HG03354 (cell line): ENCODE results near the gene TMEM132A.

ENCODE experiments used
- ATAC-seq: cut with Tn5 transposase; IDR thresholded peaks from one replicate; pipeline ENCODE4 v1.9.1; 2021; ENCODE audit warnings: mild to moderate bottlenecking; ENCODE audit not compliant: unreplicated experiment, poor library complexity, severe bottlenecking

The TMEM132A gene

DNA sequence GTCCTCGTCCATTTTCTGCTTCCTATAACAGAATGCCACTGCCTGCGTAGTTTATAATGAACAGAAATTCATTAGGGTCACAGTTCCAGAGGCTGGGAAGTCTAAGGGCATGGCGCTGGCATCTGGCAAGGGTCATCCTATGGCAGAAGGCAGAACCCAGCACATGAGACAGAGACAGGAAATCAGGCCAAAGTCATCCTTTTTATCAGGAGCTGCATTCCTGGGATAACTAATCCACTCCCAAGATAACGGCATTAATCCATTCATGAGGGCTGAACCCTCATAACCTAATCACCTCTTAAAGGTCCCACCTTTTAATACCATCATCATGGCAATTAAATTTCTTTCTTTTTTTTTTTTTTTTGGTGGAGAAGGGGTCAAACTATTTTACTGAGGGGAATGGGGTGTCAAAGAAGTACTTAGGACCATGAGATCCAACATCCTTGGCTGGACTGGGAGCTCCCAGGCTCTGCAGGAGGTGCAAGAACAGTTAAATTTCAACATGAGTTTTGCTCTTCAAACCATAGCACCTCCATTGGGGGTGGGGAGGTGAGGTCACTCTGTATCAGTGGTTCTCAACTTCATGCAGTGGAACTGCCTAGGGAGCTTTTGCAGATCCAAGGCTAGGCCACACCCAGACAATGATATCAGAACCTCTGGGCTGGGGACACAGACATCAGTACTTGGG is 5.9 kb upstream of the TMEM132A start:
- ATAC-seq: no peak

DNA sequence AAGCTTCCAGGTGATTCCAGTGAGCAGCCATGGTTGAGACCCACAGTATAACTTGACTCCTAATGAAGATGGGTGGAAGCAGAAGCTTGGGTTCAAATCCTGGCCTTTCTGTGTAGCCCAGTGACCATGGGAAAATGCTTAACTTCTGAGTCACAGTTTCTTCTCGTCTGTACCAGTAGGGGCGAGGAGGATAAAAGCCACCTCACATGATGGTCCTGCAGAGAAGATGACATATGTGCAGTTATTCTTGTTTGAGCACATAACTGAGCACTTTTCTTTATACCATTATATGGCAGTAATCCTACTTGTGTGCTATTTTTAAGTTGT is 5.4 kb upstream of the TMEM132A start:
- ATAC-seq: no peak

DNA sequence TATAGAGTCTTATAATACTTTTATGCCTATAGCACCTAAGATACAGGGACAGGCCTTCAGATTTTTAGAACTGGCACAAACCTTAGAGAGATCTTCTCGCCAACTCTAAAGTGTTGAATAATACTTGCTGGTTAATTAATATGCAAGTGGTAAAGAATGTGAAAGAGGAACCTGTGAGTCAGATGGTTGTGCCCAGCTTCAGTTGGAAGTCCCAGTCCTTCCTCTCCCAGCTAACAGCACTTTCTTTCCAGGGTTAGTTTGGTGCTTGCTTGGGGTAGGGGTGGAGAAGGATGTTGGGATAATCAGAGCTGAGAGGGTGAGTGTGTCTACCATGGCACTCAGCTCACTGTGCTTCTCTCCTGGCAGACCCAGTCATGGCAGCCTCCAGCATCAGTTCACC is 4.9 kb upstream of the TMEM132A start:
- no peak for ATAC-seq

DNA sequence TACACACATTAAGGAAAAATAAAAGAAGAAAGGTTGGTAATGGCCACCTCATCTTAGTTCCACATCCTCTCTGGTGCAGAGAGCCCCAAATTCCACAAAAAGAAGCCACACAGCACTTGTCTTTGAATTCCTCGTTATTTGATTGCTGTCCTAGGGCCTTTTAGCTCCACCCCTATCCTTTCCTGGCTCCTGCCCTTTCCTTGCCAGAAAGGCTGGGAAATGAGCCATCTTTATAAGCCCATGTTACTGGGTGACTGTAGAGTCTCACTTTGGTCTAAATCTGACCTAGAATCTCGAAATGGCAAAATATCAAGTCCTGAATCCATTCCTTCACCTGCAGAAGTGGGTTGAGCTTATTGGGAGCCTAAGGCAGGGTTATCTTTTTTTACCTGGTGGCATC is 4.3 kb upstream of the TMEM132A start:
- no peak for ATAC-seq

DNA sequence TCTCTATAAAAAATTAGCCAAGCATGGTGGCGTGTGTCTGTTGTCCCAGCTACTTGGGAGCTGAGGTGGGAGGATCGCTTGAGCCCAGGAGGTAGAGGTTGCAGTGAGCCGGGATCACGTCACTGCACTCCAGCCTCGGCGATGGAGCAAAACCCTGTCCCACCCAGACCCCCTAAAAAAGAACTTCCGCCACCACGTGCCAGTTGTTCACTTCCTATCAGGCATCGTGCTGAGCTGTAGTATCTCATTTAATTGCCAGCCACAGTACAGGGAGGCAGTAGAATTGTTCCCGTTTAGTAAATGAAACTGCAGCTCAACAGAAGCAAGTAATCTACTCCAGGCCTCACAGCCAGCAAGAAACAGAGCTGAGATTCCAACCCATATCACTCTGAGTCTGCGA is 3.0 kb upstream of the TMEM132A start:
- ATAC-seq: no peak

DNA sequence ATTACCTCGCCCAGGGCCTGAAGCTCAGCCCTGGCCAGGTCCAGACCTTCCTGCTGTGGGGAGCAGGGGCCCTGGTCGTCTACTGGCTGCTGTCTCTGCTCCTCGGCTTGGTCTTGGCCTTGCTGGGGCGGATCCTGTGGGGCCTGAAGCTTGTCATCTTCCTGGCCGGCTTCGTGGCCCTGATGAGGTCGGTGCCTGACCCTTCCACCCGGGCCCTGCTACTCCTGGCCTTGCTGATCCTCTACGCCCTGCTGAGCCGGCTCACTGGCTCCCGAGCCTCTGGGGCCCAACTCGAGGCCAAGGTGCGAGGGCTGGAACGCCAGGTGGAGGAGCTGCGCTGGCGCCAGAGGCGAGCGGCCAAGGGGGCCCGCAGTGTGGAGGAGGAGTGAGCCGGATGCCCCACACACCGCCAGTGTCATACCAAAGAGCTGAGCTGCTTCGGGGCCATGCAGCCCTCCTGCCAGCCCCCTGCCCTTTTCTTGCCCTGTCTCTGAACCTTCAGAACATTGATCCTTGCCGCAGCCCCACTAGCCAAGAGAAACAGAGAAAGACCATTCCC is 2.4 kb upstream of the TMEM132A start:
- no peak for ATAC-seq

DNA sequence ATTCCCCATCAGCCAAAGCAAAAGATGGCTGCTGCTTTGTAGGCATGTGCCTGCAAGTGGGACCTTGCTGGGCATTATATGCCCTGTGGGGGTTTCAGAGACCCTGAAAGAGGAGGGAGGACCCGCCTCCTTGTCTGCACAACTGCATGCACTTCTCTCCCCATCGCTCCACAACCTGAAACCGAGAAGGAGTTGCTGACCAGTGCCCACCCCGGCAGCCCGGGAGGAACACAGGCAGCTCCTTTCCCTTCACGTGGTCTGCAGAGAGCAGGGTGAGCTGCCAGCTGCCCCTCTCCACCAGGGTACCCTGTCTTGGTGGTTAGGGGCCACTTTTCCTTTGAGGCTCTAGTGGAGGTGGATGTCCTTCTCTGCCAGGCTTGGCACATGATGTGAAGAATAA is 1.4 kb upstream of the TMEM132A start:
- no peak for ATAC-seq

DNA sequence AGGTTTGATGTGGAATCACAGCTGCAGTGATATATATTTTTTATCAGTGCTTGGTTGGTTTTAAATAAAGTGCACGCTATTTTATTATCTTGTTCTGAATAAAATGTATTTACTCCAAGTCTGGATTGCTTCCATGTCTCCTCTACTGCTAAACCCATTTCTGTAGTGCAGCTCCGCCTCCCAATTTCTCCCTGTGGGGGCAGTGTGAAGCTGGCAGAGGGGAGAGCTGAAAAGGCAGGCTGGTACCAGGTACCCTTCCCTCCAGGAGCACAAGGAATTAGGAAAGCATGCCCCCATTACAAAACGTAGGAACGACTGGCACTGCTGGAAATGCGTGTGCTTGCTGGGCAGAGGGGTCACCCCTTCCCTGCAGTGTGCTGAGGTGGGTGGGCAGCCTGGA is 934 bp upstream of the TMEM132A start:
- ATAC-seq: no peak

DNA sequence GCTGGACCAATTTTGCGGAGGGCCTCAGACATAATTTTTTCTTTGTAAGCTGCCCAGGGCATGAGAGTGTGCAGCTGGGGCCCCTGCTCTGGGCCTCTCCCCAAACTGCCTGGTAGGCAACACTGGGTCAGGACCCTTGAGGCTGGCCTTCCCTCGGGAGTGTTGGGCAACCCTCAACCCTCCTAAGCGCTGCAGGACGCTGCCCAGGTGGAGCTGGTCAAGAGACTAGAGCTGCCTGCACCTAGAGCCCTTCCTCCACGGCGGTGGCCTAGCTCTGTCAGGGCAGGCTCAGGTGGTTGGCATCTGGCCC is 505 bp upstream of the TMEM132A start:
- ATAC-seq: peak; percentile 8

DNA sequence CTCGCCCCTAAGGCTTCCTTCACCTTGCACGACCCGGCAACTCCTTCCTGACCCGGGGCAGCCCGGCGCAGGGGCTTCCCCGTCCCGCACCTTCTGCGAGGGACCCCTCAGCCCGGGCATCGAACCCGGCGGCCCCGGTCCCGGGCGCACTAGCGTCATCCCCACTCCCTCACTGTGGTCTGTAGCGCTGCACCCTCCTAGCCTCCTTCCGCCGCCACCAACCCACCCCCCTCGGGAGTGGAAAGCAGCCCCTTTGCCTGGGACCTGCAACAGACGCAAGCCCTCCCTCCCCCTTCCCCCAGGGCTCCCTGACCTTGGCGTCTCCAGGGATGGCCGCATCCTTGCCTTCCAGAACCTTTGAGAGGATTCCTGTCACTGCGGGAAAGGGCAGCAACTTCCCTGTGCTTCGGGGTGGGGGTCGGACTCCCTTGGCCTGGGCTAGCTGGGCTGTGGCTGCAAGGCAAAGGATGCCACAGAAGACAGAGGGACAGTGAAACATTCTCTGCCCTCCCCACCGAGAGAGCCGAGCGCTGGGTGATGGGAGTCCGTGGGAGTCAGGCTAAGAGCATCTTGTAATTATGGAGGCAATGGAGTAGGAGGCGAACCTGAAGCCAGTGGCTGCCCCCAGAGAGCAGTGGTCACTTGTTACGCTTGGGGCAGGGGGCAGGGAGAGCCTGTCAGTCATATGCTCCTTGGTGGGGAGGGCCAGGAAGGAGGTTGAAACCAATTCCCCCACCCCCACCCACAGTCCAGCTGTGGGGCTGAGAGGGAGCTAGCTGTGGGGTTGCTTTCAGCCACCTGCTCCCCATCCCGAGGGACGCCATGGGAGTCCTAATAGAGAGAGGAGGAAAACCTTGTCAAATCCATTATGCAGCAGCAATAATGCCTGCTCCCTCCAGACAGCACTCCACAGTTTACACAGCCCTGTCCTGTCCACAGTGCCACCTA is 920 bp downstream of the TMEM132A start:
- ATAC-seq: peak; percentile 24

DNA sequence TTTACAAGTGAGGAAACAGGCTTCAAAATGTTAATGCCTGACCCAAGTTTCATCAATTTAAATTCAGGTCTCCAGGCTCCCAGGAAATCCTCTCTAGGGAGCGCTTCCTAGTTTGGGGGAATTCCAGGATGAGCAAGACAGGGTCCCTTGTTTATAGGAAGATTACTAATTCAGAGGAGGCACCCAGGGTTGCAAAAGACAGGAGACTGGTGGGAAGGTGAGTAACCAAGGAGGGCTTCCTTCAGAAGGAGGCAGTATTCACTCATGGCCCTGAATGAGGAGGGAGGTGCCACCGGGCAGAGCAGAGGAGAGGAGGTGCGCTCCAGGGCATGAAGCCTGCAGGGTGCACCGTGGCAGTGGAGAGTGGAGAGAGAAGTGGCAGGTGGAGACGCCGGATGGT is 1.6 kb downstream of the TMEM132A start:
- no peak for ATAC-seq

DNA sequence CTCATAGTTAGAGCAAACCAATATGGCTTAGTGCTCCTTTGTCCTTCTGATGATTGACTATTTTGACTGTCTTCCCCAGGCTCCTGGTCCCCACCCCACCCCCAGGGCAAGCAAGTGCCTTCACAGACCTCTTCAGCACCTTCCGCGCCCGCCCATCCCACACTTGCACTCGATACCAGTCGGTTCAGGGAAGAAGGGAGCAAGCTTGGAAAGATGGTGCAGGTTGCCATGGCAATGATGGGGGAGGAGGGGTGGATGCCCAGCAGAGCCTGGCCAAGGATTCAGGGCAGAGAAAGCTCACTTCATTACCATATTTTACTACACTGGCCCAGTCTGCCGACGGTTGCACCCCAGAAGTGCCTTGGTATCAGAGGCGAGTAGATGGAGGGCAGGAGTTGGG is 2.2 kb downstream of the TMEM132A start:
- ATAC-seq: no peak

DNA sequence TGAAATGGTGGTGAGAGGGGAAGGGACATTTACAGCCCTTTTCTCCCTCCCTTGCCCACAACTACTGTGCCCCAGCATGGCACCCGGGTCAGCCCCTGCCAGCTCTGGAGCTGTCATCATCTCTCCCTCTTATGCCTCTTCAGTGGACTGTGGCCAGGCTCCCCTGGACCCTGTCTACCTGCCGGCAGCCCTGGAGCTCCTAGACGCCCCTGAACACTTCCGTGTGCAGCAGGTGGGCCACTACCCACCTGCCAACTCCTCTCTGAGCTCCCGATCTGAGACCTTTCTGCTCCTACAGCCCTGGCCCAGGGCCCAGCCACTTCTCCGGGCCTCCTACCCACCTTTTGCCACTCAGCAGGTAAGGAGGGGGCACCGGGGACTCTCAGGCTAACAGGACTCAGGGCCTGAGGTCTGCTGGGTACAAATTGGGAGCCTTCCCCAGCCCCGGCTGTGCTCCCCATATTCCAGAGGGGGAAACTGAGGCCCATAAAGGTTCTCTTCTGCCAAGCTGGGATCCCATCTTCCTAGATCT is 2.9 kb downstream of the TMEM132A start:
- ATAC-seq: no peak

DNA sequence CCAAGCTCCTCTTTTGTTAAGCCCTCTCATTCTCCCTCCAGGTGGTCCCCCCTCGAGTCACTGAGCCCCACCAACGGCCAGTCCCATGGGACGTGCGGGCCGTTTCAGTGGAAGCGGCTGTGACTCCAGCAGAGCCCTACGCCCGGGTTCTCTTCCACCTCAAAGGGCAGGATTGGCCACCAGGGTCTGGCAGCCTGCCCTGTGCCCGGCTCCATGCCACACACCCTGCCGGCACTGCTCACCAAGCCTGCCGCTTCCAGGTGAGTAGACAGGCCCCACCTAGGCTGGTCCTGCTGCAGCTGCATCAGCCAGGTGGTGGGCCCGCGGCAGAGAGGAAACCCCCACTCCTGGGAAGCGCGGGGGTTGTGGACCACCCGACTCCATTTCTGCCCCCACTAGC is 3.3 kb downstream of the TMEM132A start:
- no peak for ATAC-seq

DNA sequence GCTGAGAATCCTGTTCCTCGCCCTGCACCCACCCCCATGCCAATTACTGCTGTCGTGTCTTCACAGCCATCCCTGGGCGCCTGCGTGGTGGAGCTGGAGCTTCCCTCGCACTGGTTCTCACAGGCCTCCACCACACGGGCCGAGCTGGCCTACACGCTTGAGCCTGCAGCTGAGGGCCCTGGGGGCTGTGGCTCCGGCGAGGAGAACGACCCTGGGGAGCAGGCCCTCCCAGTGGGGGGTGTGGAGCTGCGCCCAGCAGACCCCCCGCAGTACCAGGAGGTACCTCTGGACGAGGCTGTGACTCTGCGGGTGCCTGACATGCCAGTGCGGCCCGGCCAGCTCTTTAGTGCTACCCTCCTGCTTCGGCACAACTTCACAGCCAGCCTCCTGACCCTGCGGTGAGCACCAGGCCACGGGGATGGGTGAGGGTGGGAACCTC is 4.3 kb downstream of the TMEM132A start:
- no peak for ATAC-seq

DNA sequence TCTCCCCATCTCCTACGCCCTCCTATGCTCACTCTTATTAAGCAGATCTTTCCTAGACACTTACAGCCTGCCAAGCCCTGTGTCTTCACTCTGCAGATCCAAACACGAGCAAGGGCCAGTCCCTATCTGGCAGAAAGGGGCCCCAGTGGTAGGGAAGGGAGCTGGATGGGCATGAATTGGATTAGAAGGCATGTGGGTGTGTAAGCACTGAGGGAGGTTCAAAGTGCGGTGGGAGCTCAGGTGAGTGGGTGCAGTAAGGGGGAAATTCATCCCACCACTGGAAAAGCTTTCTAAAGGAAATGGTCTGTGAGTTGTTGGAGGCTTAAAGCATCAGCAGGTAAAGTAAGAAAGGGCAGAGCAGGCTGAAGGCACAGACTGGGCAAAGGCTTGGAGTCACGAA is 5.5 kb downstream of the TMEM132A start:
- ATAC-seq: no peak

DNA sequence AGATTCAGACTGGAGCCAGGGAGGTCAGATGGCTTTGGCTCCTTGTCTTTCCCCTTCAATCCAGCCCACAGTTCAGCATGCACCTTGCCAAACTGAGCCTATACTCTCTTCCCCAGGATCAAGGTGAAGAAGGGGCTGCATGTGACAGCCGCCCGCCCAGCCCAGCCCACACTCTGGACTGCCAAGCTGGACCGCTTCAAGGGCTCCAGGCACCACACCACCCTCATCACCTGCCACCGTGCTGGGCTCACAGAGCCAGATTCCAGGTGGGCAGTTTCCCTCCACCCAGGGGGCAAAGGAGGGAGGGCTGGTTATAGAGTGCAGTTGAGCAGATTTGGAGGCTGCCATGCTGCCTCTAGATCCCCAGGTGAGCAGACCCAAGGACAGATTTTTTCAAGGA is 6.1 kb downstream of the TMEM132A start:
- ATAC-seq: no peak

DNA sequence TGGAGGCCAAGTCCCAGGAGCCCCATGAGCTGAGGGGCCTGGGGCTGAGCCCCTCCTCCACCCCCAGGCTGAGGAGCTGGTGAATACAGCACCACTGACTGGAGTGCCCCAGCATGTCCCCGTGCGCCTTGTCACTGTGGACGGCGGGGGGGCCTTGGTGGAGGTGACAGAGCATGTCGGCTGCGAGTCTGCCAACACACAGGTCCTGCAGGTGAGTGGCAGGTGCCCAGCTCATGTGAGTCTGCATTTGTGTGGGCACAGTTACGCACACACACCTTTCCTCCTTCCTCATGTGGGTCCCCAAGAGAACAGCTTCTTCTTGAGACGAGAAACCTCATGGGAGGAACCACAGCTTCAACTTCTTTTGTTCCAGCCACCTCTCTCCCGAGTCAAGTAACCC is 7.7 kb downstream of the TMEM132A start:
- no peak for ATAC-seq

DNA sequence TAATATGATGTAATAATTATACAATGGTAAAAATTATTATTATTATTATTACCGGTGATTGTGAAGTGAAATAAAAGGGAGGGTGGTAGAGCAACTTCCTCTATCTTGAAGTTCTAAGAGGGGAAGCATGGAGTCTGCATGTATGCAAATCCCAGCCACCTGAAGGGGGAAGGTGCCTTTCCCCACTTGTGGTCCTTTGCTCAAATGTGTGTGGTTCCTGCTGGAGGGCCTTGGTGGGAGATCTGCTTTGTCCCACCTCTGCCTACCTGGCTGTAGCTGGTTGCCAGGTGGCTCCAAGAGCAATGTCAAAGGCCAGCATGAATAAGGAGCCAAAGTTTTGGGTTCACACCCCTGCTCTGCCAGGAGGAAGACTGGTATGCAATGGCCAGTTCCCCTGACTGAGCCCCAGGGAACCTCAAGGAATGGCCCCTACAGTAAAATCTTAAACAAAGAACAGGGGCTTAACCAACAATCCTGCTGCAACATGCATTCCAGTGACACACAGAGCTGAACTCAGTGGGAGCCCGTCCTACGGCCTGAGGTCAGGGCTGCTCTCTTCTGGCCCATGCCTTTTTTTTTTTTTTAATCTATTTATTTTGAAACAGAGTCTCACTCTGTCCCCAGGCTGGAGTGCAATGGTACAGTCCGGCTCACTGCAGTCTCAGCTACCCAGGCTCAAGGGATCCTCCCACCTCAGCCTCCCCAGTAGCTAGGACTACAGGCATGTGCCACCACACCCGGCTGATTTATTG is 8.5 kb downstream of the TMEM132A start:
- peak; percentile 49 for ATAC-seq

DNA sequence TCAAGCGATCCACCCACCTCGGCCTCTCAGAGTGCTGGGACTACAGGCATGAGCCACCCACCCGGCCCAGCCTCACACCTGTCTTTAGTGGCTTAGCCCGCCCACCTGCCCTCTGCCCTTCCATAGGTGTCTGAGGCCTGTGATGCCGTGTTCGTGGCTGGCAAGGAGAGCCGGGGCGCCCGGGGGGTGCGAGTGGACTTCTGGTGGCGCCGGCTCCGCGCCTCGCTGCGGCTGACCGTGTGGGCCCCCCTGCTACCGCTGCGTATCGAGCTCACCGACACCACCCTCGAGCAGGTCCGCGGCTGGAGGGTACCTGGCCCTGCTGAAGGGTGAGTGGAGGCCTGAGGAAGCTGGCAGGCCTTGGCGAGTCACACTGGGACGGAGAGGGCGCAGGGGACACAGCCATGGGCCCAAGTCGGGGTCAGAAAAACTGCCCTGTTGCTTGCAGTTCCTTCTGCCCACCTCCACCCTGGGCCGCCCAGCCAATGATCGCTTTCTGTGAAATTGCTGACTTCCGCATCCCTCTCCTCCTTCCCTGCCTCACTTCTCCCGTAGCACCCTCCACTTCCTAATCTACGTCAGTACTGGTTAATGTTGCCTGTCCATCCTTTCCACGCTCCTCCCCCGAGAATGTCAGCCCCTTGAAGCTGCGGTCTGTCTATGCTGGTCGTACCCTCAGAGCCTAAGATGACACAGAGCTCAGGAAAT is 9.3 kb downstream of the TMEM132A start:
- ATAC-seq: no peak
